Measurements from ENCODE around the gene INPP5A.
"Not testable (repeated sequence)": the region's sequence is repeated elsewhere in the genome, so short reads cannot be mapped to it uniquely, and the experiment has no call there.

INPP5A gene

GRCh38 chr10:132537684-132538001 lies at the start of gene INPP5A:
INPP5A (plus strand) TSS chr10:132537787; CDS start chr10:132538097, 310 bp downstream.
- no peak for DNase-seq

GRCh38 chr10:132488231-132488821 lies 49.3 kb upstream of the INPP5A start:
- DNase-seq, result no peak

GRCh38 chr10:132489053-132489703 lies 48.4 kb upstream of the INPP5A start:
- DNase-seq, result no peak

GRCh38 chr10:132489704-132490534 lies 47.7 kb upstream of the INPP5A start:
- DNase-seq, result no peak

- DNase-seq, result not testable (repeated sequence)
Measured at GRCh38 chr10:132491534-132491933, 46.1 kb upstream of the INPP5A start.

- DNase-seq, result no peak
Measured at GRCh38 chr10:132492323-132493025, 45.1 kb upstream of the INPP5A start.

- DNase-seq, result no peak
Measured at GRCh38 chr10:132493246-132493755, 44.3 kb upstream of the INPP5A start.

GRCh38 chr10:132493756-132494290 lies 43.8 kb upstream of the INPP5A start:
- DNase-seq, result no peak

- no peak for DNase-seq
Measured at GRCh38 chr10:132494866-132495630, 42.5 kb upstream of the INPP5A start.

GRCh38 chr10:132496360-132497062 lies 41.1 kb upstream of the INPP5A start:
- no peak for DNase-seq

- DNase-seq, result peak; percentile 21
Measured at GRCh38 chr10:132497063-132497680, 40.4 kb upstream of the INPP5A start.

GRCh38 chr10:132497861-132498561 lies 39.6 kb upstream of the INPP5A start:
- no peak for DNase-seq

- no peak for DNase-seq
Measured at GRCh38 chr10:132498562-132499366, 38.8 kb upstream of the INPP5A start.

GRCh38 chr10:132499367-132499685 lies 38.3 kb upstream of the INPP5A start:
- no peak for DNase-seq

- no peak for DNase-seq
Measured at GRCh38 chr10:132500781-132501415, 36.7 kb upstream of the INPP5A start.

- no peak for DNase-seq
Measured at GRCh38 chr10:132502544-132503300, 34.9 kb upstream of the INPP5A start.

GRCh38 chr10:132503581-132504421 lies 33.8 kb upstream of the INPP5A start:
- DNase-seq, result no peak

All from inflammatory macrophage treated with lipopolysaccharide for 4 hours (primary cell).